ENCODE data around the gene IL1A.

IL1A gene

DNA sequence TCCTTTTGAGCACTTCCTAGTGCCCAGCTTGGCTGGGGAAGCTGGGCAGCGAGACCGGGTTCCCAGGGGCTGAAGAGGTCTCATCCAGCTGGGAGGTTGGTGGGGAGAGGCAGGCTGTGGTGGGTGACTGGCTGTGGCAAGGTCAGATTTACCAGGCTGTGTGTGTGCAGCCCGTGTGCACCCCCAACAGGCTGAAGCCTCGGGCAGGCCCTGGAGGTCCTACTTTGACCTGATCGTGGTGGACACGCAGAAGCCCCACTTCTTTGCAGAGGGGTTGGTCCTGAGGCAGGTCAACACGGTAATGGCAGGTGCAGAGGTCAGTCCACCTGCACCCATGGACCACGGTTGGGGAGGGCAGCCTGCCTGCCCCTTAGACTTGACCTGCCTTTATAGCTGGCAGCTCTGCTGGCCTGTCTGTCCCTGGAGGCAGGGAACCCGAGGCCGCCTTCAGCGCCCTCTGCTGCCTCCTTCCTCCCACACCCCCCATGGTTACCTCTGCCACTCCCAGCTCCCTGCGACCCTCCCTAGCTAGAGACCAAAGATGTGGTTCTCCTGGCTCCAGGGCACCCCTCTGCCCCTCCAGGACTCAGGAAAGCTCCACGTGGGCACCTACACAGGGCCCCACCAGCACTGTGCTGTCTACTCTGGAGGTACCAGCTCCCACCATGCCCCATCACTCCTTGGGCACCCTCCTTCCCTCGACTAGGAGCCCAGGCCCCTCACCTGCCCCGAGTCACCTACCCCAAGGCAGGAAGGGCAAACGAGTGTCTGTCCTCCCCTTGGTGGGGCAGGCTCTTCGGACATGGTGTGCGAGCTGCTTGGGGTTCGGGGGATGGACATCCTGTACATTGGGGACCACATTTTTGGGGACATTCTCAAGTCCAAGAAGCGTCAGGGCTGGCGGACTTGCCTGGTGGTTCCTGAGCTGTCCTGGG is 59.4 kb downstream of the IL1A start:
- peak; percentile 23 to 44 for DNase-seq

DNA sequence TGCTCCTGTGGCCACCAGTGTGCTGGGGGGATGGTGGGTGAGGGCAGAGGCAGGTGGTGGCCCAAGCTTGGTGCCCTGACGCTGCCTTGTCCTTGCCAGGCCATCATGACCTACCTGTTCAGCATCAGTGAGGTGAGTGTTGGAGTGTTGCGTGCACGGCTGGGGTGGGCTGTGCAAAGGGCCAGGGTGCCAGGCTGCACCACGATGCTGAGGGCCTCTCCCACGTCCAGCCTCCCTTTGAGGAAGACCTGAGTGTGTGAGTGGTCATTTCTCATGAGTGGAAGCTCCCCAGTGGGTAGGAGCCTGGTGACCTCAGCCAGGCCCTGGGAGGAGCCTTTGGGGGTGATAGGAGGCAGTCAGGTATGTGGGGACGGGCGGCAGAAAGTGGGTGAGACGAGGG is 60.3 kb downstream of the IL1A start:
- no peak for DNase-seq
